Stimulated activated CD8-positive, alpha-beta memory T cell treated with anti-CD3 and anti-CD28 coated beads, Interleukin-7, amount 100 ng/mL, for 24 hours (primary cell): ENCODE data around the gene AMBRA1.

Source experiments
- DNase-seq: peaks from one replicate; pipeline ENCODE4 v3.0.0-alpha.2; 2020; ENCODE audit warnings: low read depth

AMBRA1 gene

DNA sequence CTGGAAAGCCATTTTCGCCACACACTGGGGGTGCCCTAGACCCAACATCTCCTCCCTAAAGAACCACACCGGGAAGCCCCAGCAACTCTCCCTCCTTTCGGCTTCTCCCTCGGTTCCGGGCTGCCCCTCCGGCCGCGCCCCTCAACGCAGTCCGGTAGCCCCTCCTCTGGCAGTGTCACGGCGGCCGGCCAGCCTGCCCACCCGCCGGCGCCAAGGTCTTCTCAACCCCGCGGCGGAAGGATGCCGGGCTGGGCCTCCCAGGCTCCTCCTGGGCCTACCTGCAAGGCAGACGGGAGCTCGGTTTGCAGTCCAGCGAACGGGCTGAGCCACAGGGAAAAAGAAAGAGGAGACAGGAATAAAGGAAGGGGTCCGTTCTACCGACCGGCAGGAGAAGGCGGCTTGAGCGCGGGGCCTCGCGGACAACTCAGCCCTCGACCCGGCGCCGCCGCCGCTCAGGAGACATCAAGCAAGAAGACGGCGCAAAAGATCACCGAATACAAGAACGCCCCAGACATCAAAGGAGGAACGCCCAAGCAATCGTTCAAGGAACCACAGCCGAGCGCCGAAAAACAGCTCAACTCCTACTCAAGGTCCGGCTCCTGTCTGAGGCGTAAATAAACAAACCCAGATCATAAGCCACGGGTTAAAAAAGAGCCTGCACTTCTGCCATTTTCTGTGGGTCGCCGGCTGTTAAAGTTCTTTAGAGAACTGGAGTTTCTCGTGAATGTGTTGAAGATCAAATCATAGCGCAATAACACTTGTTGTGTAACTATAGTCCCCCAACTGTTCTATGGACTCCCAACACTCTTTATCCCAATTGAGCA is at the start of gene AMBRA1:
TSS of gene AMBRA1 (minus strand) at position 474 of the 824 bp plus-strand sequence. CDS start 45,643 bp downstream, outside the sequence.
- peak; percentile 60 for DNase-seq

DNA sequence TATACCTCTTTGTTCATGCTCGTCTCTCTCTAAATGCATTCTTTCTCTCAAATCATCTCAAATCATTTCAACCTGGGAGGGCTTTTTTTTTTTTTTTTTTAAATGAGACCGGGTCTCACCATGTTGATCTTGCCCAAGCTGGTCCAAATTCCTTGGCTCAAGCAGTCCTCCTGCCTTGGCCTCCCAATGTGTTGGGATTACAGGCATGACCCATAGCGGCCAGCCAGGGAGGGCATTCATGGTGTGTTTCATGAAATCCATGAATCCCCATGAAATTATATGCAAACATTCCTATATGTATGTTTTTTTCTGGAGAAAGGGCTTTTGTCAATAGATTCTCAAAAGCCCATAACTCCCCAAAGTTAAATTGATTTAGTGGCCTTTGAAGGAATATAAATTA is 49.7 kb upstream of the AMBRA1 start:
- DNase-seq: no peak

DNA sequence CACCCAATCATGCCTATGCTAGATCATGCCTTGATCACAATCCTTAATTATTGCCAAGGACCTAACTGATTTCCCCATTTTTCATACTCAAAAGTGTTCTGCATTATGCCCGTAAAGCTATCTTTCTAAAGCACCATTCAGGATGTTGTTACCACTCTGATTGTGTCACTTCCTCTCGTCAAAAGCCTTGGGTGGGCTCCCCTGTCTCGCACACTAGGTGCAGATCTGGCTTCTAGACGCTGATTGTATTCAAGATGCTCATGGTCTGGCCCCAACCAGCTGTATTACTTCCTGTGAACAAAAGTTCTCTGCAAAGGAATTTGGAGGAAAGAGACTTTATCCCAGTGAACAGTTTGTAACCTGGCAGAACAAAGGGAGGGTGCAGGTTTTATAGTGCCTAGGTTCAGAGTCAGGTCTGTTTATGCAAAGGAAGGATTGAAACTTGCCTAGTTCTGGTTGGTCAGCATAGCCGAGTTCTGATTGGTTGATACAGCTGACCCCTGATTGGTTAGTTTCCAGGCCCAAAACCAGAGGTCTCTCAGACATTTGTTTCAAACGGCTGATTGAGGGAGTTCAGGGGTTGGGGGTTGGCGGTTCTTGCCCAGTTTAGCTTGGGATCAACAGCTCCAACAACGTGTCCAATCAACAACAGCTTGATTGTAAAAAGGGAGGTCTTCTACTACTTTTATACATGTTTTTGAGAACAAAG is 49.0 kb upstream of the AMBRA1 start:
- DNase-seq: no peak

DNA sequence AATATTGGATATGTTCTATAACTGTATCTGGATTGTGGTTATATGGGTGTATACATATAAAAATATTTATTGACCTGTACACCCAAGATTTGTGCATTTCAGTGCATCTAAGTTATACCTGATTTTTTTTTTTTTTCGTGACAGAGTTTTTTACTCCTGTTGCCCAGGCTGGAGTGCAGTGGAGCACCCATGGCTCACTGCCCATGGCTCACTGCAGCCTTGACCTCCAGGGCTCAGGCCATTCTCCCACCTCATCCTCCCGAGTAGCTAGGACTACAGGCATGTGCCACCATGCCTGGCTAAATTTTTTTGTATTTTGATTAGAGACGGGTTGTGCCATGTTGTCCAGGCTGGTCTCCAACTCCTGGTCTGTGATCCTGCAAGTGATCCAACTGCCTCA is 47.8 kb upstream of the AMBRA1 start:
- DNase-seq: no peak

DNA sequence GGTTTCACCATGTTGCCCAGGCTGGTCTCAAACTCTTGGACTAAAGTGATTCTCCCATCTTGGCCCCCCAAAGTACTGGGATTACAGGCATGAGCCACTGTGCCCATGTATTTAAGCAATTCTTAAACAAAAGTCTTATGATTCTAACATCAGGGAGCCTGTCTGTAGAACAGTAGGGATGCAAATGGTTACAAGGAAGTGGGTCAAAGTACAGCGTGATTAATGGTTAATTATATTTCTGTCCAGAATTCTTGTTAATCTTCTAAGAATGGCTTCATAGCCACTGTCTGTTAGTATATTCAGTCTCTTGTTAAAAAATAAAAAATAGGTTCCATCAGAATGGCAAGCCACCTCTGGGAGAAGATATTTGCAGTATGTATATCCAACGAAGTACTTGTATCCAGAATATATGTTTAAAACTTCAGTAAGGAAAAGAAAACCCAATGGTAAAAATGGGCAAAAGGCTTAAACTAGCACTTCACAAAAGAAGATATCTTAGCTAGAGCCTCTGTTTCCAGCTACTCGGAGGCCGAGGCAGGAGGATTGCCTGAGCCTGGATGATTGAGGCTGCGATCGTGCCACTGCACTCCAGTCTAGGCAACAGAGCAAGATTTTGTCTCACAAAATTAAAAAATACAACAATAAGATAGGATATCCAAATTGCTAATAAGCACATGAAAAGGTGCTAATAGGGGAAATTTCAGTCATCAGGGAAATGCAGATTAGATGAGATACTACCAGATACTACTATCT is 46.4 kb upstream of the AMBRA1 start:
- DNase-seq: no peak

- DNase-seq: no peak
Observed at GRCh38 chr11:46639197-46639839, 45.5 kb upstream of the AMBRA1 start.

- no peak for DNase-seq
Observed at GRCh38 chr11:46637546-46637945, 43.7 kb upstream of the AMBRA1 start.

DNA sequence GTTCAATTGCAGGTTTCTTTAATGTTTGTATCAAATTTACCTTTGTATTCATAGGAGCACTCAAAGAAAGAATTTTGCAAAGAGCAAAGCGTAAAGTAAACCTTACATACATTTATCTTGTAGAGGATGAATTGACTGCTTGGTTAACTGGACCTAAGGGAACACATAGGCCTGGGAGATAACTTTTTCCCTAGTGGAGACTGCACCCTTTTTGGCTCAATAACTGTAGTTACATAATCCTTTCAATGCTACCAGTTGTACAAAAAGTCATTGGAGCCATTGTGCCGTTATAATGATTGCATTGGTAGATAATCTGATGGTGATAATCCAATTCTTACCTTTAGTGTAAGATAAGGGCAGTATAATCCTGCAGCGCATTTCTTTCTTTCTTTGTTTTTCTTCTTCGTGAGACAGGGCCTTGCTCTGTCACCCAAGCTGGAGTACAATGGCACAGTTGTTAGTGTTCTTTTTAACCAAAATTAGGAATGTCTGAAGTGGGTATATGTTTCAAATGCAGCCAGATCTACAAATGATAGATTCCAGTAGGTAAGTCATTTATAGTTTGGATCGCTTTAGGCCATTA is 41.8 kb upstream of the AMBRA1 start:
- DNase-seq: no peak

GRCh38 chr11:46633291-46634217 is 39.7 kb upstream of the AMBRA1 start:
- DNase-seq: no peak

- no peak for DNase-seq
Observed at GRCh38 chr11:46632502-46632901, 38.7 kb upstream of the AMBRA1 start.

GRCh38 chr11:46631676-46632075 is 37.9 kb upstream of the AMBRA1 start:
- no peak for DNase-seq

GRCh38 chr11:46630237-46630636 is 36.4 kb upstream of the AMBRA1 start:
- no peak for DNase-seq

DNA sequence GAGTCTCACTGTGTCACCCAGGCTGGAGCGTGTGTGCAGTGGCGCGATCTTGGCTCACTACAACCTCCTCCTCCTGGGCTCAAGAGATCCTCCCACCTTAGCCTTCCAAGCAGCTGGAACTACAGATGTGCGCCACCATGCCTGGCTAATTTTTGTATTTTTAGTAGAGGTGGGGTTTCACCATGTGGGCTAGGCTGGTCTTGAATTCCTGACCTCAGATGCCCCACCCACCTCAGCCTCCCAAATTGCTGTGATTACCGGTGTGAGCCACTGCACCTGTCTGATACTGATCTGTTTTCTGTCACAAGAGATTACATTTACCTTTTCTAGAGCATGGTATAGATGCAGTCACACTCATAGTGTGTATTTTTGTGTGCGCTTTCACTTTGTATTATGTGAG is 35.1 kb upstream of the AMBRA1 start:
- DNase-seq: no peak

DNA sequence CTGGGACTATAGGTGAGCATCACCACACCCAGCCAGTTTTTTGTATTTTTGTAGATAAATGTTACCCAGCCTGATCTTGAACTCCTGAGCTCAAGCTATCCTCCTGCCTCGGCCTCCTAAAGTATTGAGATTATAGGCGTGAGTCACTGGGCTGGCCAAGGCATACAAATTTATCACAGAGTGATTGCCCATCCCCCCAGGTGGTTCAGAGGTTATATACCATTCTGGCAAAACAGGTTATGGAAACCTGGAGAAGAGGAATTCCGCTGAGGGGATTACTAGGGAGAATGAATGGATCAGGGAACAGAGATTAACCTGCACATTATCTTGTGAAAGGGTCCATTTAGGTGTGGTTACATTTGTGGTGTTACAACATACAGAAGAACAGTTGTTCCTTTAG is 31.6 kb upstream of the AMBRA1 start:
- no peak for DNase-seq

GRCh38 chr11:46618837-46619236 is 25.0 kb upstream of the AMBRA1 start:
- no peak for DNase-seq

- DNase-seq: no peak
Observed at GRCh38 chr11:46617972-46618314, 24.1 kb upstream of the AMBRA1 start.

DNA sequence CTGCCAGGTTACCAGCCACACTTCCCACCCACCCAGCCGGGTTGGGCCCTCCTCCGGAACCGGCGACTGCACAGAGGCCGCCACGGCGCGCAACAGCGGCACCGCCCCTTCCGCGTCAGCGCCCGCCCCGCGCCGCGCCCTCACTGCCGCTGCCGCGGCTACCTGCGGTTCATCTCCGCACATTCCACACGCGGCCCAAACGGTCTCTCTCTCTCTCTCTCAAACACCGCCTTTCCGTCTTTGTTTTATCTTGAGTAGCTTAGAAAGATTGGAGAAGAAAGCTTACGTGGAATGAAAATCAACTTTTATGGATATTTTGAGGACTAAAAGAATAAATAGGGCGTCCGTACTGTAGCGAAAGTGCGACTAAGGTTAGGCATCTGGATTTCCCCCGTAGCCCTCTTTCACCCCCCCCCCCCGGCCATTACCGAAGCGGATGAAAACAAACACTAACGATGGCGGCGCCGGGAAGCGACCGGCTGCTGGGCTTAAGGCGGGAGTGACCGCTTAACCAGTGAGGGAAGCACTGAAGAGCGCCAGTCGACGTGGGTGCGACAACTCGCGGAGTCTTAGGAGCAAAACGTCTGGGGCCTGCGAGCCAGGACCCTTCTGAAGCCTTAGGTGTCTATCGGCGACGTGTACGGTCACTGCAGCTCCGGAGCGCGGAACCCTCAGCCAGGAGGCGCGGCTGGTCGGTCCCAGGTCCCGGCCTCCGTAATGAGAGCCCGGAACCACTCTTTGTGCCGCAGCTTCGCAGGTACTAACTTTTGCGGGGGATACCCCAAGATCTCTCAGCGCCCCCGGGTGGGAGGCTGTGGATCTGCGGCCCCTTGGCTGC is 23.5 kb upstream of the AMBRA1 start, which contains the start of the genes ATG13 and HARBI1:
TSS of gene ATG13 (plus strand) at position 420 of the 838 bp plus-strand sequence. CDS start 26,739 bp downstream, outside the sequence.
TSS of gene HARBI1 (minus strand) at position 94 of the 838 bp plus-strand sequence. CDS start 990 bp downstream, outside the sequence.
- DNase-seq: peak; percentile 86

DNA sequence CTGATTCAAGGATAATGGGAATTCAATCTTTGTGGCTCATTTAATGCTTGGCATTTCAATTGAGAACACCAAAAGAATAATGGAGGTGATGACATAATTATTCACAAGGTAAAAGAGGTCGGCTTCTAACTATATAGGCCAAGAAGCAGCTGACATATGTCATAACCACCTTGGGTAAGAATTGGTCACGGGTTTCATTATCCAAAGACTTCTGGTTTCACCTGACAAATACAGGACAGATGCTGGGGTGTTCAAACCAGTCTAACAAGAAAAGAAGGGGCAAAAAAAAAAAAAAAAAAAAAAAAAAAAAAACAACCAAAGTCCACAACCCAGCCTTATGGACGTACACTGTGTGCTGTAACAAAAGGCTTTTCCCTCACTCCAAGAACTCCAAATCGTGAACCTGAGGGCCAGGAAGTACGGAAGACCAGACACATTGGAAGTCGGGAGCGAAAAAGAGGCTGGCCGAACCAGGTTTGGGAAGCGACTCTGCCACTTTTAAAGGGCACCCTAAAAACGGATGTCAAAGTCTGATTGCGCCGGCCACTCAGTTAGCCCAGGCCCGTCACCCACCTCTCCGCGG is 22.8 kb upstream of the AMBRA1 start:
- no peak for DNase-seq

GRCh38 chr11:46615756-46616155 is 21.9 kb upstream of the AMBRA1 start:
- no peak for DNase-seq
